Colonic mucosa (tissue), 4 donors: ENCODE measurements around the gene TUT7. TPM values are rescaled to one million over a fixed set of nuclear protein-coding genes. Genes with fewer than 3 reads are reported as not detected.

Experiments
- DNase-seq: peaks from one replicate; pipeline ENCODE4 v3.0.0-alpha.2; 2020
- H3K27ac ChIP-seq: fragments of 200-600 bp; one replicate; pipeline ENCODE4 v1.8.0; 2021
- H3K27me3 ChIP-seq: fragments of 200-600 bp; one replicate; pipeline ENCODE4 v1.8.0; 2021
- H3K36me3 ChIP-seq: fragments of 200-600 bp; one replicate; pipeline ENCODE4 v1.8.0; 2021
- H3K4me1 ChIP-seq: fragments of 200-600 bp; one replicate; pipeline ENCODE4 v1.8.0; 2021; ENCODE audit warnings: mild to moderate bottlenecking
- H3K4me3 ChIP-seq: fragments of 200-600 bp; one replicate; pipeline ENCODE4 v1.8.0; 2021
- H3K9ac ChIP-seq, 2 donors: one replicate each; pipeline ENCODE4 v1.7.0; 2013; ENCODE audit warnings: control low read depth in 2 of 2, low read depth in 2 of 2, low read length in 2 of 2
- H3K9me3 ChIP-seq: fragments of 200-600 bp; one replicate; pipeline ENCODE4 v1.8.0; 2021
- CTCF ChIP-seq: fragments of 200-600 bp; IDR thresholded peaks from one replicate; pipeline ENCODE4 v1.8.0; 2022; ENCODE audit warnings: antibody characterized with exemption, mild to moderate bottlenecking
- intact Hi-C: fragments of 100-400 bp; cut with DNase I; formaldehyde crosslinking; loops from one replicate; pipeline ENCODE4 v1.14.1; 2022
- total RNA-seq, 2 donors: library from RNA; stranded (reverse); fragmentation: NEBNext Ultra II Directional in 1 of 2; extraction: Animal tissue kit (Norgen Biotek cat#: 25700) in 1 of 2; gene quantifications; one replicate each; pipeline ENCODE4 v1.2.1, GENCODE V29; 2021
- donor health status: healthy.
- donor health status: DM: no; HTN: no; CAD: no.
- donor health status: DM: no; HTN: no; CAD: no.

Gene TUT7
- total RNA-seq, 2 donors from 2014 or later: 31.5 to 42.4 TPM

- no peak for TF ChIP-seq CTCF
- H3K27me3 ChIP-seq: no peaks in the 10 kb centered on the region
- H3K9ac ChIP-seq: no peak overlapping the region
- peaks cover 19% of the 10 kb centered on the region for H3K36me3 ChIP-seq
- H3K4me1 ChIP-seq: no peaks in the 10 kb centered on the region
- DNase-seq: no peak
- H3K4me3 ChIP-seq: no peak overlapping the region
- no peaks in the 10 kb centered on the region for H3K9me3 ChIP-seq
- no peak overlapping the region for H3K27ac ChIP-seq
- intact Hi-C loops: loop anchor here (10.0 kb wide), 1 partner anchor 322 kb away; no protein-coding TSS in a partner anchor
Observed at GRCh38 chr9:86326536-86326935, 27.7 kb downstream of the TUT7 start.

- no peak for TF ChIP-seq CTCF
- no peak for DNase-seq
- Histone ChIP-seq H3K9ac (no peak overlapping the region), H3K4me1 (no peaks in the 10 kb centered on the region), H3K9me3 (no peaks in the 10 kb centered on the region), H3K27me3 (no peaks in the 10 kb centered on the region), H3K36me3 (peaks cover 23% of the 10 kb centered on the region), H3K4me3 (no peak overlapping the region), H3K27ac (no peak overlapping the region)
- intact Hi-C loops: loop anchor here (10.0 kb wide), 1 partner anchor 320 kb away; no protein-coding TSS in a partner anchor
Observed at GRCh38 chr9:86324901-86325300, 29.3 kb downstream of the TUT7 start.

GRCh38 chr9:86324308-86324707, 29.9 kb downstream of the TUT7 start:
- H3K4me3 ChIP-seq: no peak overlapping the region
- intact Hi-C loops: loop anchor here (10.0 kb wide), 1 partner anchor 320 kb away; no protein-coding TSS in a partner anchor
- DNase-seq: no peak
- peaks cover 23% of the 10 kb centered on the region for H3K36me3 ChIP-seq
- TF ChIP-seq CTCF: no peak
- no peak overlapping the region for H3K27ac ChIP-seq
- no peaks in the 10 kb centered on the region for H3K9me3 ChIP-seq
- no peaks in the 10 kb centered on the region for H3K4me1 ChIP-seq
- no peaks in the 10 kb centered on the region for H3K27me3 ChIP-seq
- H3K9ac ChIP-seq: no peak overlapping the region

GRCh38 chr9:86322973-86323644, 31.1 kb downstream of the TUT7 start:
- Histone ChIP-seq H3K27me3 (no peaks in the 10 kb centered on the region), H3K9me3 (no peaks in the 10 kb centered on the region), H3K4me3 (no peak overlapping the region), H3K4me1 (no peaks in the 10 kb centered on the region), H3K9ac (no peak overlapping the region), H3K27ac (no peak overlapping the region), H3K36me3 (peaks cover 34% of the 10 kb centered on the region)
- intact Hi-C loops: loop anchor here (10.0 kb wide), 1 partner anchor 318 kb away; no protein-coding TSS in a partner anchor
- no peak for TF ChIP-seq CTCF
- no peak for DNase-seq

GRCh38 chr9:86321373-86321772, 32.8 kb downstream of the TUT7 start:
- Histone ChIP-seq H3K27me3 (no peaks in the 10 kb centered on the region), H3K9me3 (no peaks in the 10 kb centered on the region), H3K27ac (no peak overlapping the region), H3K9ac (no peak overlapping the region), H3K4me3 (no peak overlapping the region), H3K4me1 (no peaks in the 10 kb centered on the region), H3K36me3 (peaks cover 46% of the 10 kb centered on the region)
- no peak for TF ChIP-seq CTCF
- intact Hi-C loops: loop anchor here (10.0 kb wide), 1 partner anchor 317 kb away; no protein-coding TSS in a partner anchor
- no peak for DNase-seq
